ENCODE measurements around the gene ST8SIA1.
A peak's percentile ranks its signal among the peaks of the same experiment; 100 is the strongest.

The ST8SIA1 gene

GRCh38 chr12:22248121-22248520, 86.4 kb downstream of the ST8SIA1 start:
- Mint-ChIP-seq H3K27ac (no peak overlapping the region), H3K9me3 (no peaks in the 10 kb centered on the region), H3K4me3 (no peak overlapping the region), H3K27me3 (no peaks in the 10 kb centered on the region), H3K4me1 (no peaks in the 10 kb centered on the region)
- ATAC-seq (no peak), DNase-seq (no peak)

- Mint-ChIP-seq H3K27me3 (no peaks in the 10 kb centered on the region), H3K4me1 (no peaks in the 10 kb centered on the region), H3K9me3 (no peaks in the 10 kb centered on the region), H3K4me3 (no peak overlapping the region), H3K27ac (no peak overlapping the region)
- no peak for ATAC-seq
- DNase-seq = no peak
Observed at GRCh38 chr12:22246217-22246846, 88.2 kb downstream of the ST8SIA1 start.

GRCh38 chr12:22242726-22243125, 91.8 kb downstream of the ST8SIA1 start:
- H3K27me3 Mint-ChIP-seq = peaks cover 7% of the 10 kb centered on the region
- no peak overlapping the region for H3K27ac Mint-ChIP-seq
- H3K4me1 Mint-ChIP-seq = no peaks in the 10 kb centered on the region
- no peak overlapping the region for H3K4me3 Mint-ChIP-seq
- H3K9me3 Mint-ChIP-seq = no peaks in the 10 kb centered on the region
- no peak for DNase-seq
- no peak for ATAC-seq

GRCh38 chr12:22238211-22238610, 96.3 kb downstream of the ST8SIA1 start:
- H3K27me3 Mint-ChIP-seq = peaks cover 7% of the 10 kb centered on the region
- no peak for ATAC-seq
- no peak for DNase-seq
- H3K9me3 Mint-ChIP-seq = no peaks in the 10 kb centered on the region
- no peak overlapping the region for H3K27ac Mint-ChIP-seq
- H3K4me3 Mint-ChIP-seq = no peak overlapping the region
- no peaks in the 10 kb centered on the region for H3K4me1 Mint-ChIP-seq

GRCh38 chr12:22234561-22234960, 99.9 kb downstream of the ST8SIA1 start:
- H3K4me1 Mint-ChIP-seq = no peaks in the 10 kb centered on the region
- no peak overlapping the region for H3K4me3 Mint-ChIP-seq
- ATAC-seq = no peak
- H3K9me3 Mint-ChIP-seq = no peaks in the 10 kb centered on the region
- no peak for DNase-seq
- H3K27me3 Mint-ChIP-seq = peaks cover 7% of the 10 kb centered on the region
- H3K27ac Mint-ChIP-seq = no peak overlapping the region

GRCh38 chr12:22231836-22232235, 102.7 kb downstream of the ST8SIA1 start:
- ATAC-seq (no peak), DNase-seq (no peak)
- H3K4me1 Mint-ChIP-seq = no peaks in the 10 kb centered on the region
- H3K4me3 Mint-ChIP-seq = no peak overlapping the region
- no peaks in the 10 kb centered on the region for H3K27me3 Mint-ChIP-seq
- peak overlapping the region in 1 of 2 donors; percentile 44 for H3K27ac Mint-ChIP-seq
- no peaks in the 10 kb centered on the region for H3K9me3 Mint-ChIP-seq

- no peaks in the 10 kb centered on the region for H3K27me3 Mint-ChIP-seq
- DNase-seq (no peak), ATAC-seq (no peak)
- no peak overlapping the region for H3K4me3 Mint-ChIP-seq
- no peaks in the 10 kb centered on the region for H3K9me3 Mint-ChIP-seq
- no peaks in the 10 kb centered on the region for H3K4me1 Mint-ChIP-seq
- H3K27ac Mint-ChIP-seq = no peak overlapping the region
Observed at GRCh38 chr12:22231078-22231477, 103.4 kb downstream of the ST8SIA1 start.

- no peak overlapping the region for H3K27ac Mint-ChIP-seq
- H3K9me3 Mint-ChIP-seq = no peaks in the 10 kb centered on the region
- ATAC-seq (no peak), DNase-seq (no peak)
- H3K4me1 Mint-ChIP-seq = no peaks in the 10 kb centered on the region
- no peak overlapping the region for H3K4me3 Mint-ChIP-seq
- no peaks in the 10 kb centered on the region for H3K27me3 Mint-ChIP-seq
Observed at GRCh38 chr12:22230280-22230794, 104.2 kb downstream of the ST8SIA1 start.

GRCh38 chr12:22229652-22230279, 104.7 kb downstream of the ST8SIA1 start:
- no peaks in the 10 kb centered on the region for H3K4me1 Mint-ChIP-seq
- no peaks in the 10 kb centered on the region for H3K9me3 Mint-ChIP-seq
- H3K4me3 Mint-ChIP-seq = no peak overlapping the region
- DNase-seq (no peak), ATAC-seq (no peak)
- no peaks in the 10 kb centered on the region for H3K27me3 Mint-ChIP-seq
- no peak overlapping the region for H3K27ac Mint-ChIP-seq

GRCh38 chr12:22228022-22228875, 106.3 kb downstream of the ST8SIA1 start:
- Mint-ChIP-seq H3K4me1 (no peaks in the 10 kb centered on the region), H3K27me3 (no peaks in the 10 kb centered on the region), H3K9me3 (no peaks in the 10 kb centered on the region), H3K27ac (no peak overlapping the region), H3K4me3 (no peak overlapping the region)
- no peak for ATAC-seq
- no peak for DNase-seq

- no peaks in the 10 kb centered on the region for H3K9me3 Mint-ChIP-seq
- H3K4me3 Mint-ChIP-seq = no peak overlapping the region
- H3K27ac Mint-ChIP-seq = no peak overlapping the region
- no peaks in the 10 kb centered on the region for H3K4me1 Mint-ChIP-seq
- DNase-seq (no peak), ATAC-seq (no peak)
- H3K27me3 Mint-ChIP-seq = no peaks in the 10 kb centered on the region
Observed at GRCh38 chr12:22223356-22223755, 111.2 kb downstream of the ST8SIA1 start.

- H3K4me1 Mint-ChIP-seq = no peaks in the 10 kb centered on the region
- H3K4me3 Mint-ChIP-seq = no peak overlapping the region
- no peaks in the 10 kb centered on the region for H3K27me3 Mint-ChIP-seq
- no peak for DNase-seq
- H3K9me3 Mint-ChIP-seq = peaks cover 0 to 7% of the 10 kb centered on the region in 2 donors
- H3K27ac Mint-ChIP-seq = no peak overlapping the region
- no peak for ATAC-seq
Observed at GRCh38 chr12:22217556-22217955, 117.0 kb downstream of the ST8SIA1 start.

- ATAC-seq (no peak), DNase-seq (no peak)
- H3K9me3 Mint-ChIP-seq = peaks cover 0 to 7% of the 10 kb centered on the region in 2 donors
- no peaks in the 10 kb centered on the region for H3K4me1 Mint-ChIP-seq
- H3K4me3 Mint-ChIP-seq = no peak overlapping the region
- no peaks in the 10 kb centered on the region for H3K27me3 Mint-ChIP-seq
- H3K27ac Mint-ChIP-seq = no peak overlapping the region
Observed at GRCh38 chr12:22215467-22216253, 118.8 kb downstream of the ST8SIA1 start.

GRCh38 chr12:22211128-22211527, 123.4 kb downstream of the ST8SIA1 start:
- no peak overlapping the region for H3K27ac Mint-ChIP-seq
- H3K9me3 Mint-ChIP-seq = peaks cover 0 to 7% of the 10 kb centered on the region in 2 donors
- DNase-seq (no peak), ATAC-seq (no peak)
- H3K27me3 Mint-ChIP-seq = no peaks in the 10 kb centered on the region
- H3K4me3 Mint-ChIP-seq = no peak overlapping the region
- no peaks in the 10 kb centered on the region for H3K4me1 Mint-ChIP-seq

- Mint-ChIP-seq H3K27ac (no peak overlapping the region), H3K4me1 (no peaks in the 10 kb centered on the region), H3K27me3 (no peaks in the 10 kb centered on the region), H3K9me3 (peaks cover under 1 to 8% of the 10 kb centered on the region in 2 donors), H3K4me3 (no peak overlapping the region)
- DNase-seq (no peak), ATAC-seq (no peak)
Observed at GRCh38 chr12:22209422-22209821, 125.1 kb downstream of the ST8SIA1 start.

All from stimulated activated naive CD8-positive, alpha-beta T cell treated with anti-CD3 and anti-CD28 coated beads, Interleukin-15, amount 100 ng/mL, for 72 hours (primary cell).